Left cardiac atrium (tissue), 4 donors: ENCODE measurements around the gene NFASC. TPM values are rescaled to one million over a fixed set of nuclear protein-coding genes. Genes with fewer than 3 reads are reported as not detected.

Experiments used
- ATAC-seq, 2 donors: fragments of 200-7000 bp; cut with Tn5 transposase; one replicate each; pipeline ENCODE4 v1.9.1; 2020; ENCODE audit warnings: mild to moderate bottlenecking in 2 of 2, moderate library complexity in 2 of 2
- DNase-seq: peaks from one replicate; pipeline ENCODE4 v3.0.0-alpha.2; 2020
- intact Hi-C, 2 donors: fragments of 100-400 bp; cut with DNase I; formaldehyde crosslinking; loops; one replicate each; pipeline versions ENCODE4 v1.14.1 to v1.15.1; 2022 to 2023
- total RNA-seq, 2 donors: library from RNA; stranded (reverse); fragmentation: NEBNext Ultra II Directional; extraction: Animal tissue kit (Norgen Biotek cat#: 25700); gene quantifications; one replicate each; pipeline ENCODE4 v1.2.1, GENCODE V29; 2021
- donor health status: DM: no; HTN: yes; CAD: no.
- donor health status: DM: no; HTN: yes; CAD: no; lungs with severe emphysema.
- donor health status: DM: yes; HTN: yes; CAD: no.
- donor health status: Dilated cardiomyopathy.

Gene NFASC
- total RNA-seq, 2 donors from 2014 or later: 40.6 to 57.7 TPM

DNA sequence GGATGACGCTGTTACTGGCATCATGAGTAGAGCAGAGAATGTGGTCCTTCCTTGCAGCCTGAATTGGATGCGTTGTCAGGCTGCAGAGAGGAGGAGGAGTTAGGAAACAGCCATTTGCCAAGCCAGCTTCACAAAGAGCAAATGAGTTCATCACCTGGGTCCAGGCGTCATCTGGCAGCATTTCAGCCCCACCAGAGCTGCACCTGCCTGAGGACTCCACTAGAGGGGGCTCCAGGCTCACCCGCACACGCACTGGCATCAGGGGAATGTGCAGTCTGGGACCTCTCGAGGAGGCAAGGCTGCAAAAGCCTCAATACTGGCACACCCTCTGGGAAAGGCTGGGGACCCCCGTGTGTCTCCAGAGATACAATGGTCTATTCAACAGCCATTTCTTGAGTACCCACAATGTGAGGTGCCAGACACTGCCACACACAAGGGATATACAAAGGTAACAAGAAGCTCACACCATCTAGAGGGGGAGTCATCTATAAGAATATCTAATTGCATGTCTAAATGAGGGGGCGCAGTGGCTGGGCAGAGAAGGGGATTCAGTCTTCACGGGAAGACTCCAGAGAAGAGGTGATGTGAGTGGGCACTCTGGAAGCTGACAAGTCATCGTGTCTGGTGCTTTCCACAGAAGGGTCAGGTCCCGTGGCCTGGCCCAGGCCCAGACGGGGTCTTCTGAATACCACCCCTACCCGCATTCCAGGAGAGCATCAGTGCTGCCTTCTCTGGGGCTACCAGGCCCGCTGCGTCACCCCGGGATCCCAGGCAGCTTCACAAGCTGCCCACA, 118.8 kb downstream of the NFASC start:
- DNase-seq (peak; percentile 66), ATAC-seq (peak; percentile 81 to 85)
- intact Hi-C loops: loop anchor here (2.0 to 10.0 kb wide), 4 partner anchors 68 to 268 kb away; no protein-coding TSS in a partner anchor

GRCh38 chr1:204990059-204990664, 119.5 kb downstream of the NFASC start:
- intact Hi-C loops: no loop called here
- DNase-seq (no peak), ATAC-seq (peak in 1 of 2 donors; percentile 5)

DNA sequence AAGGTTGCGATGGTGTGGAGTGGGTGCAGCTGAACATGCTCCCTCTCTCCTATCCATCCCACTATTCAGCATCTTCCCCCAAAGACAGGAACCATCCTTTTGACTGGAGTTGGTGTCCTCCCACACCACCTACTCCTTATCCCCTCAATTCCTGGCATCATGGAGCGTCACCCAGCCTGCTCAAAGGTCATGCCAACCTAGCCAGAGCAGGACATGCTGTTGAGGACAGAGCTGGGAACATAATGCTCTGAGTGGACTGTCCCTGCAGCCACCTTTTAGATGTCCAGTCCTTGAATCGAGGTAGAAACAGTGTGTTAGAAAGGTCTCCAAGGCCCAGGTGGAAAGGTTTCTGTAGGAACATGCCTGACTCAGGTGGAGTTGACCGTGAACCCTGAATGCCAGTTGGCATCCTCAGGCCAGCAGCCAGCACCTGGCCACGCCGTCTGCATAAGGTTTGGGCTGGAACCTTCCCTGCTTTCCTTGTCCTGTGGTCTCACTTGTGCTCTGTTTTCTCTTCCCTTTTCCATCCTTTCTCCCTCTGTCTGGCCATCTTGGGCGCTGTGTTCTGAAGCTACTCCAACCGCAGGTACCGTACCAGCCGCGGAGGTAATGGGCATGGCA, 120.2 kb downstream of the NFASC start:
- no peak for DNase-seq
- ATAC-seq: no peak
- intact Hi-C loops: no loop called here

GRCh38 chr1:204991342-204991844, 120.7 kb downstream of the NFASC start:
- no peak for DNase-seq
- intact Hi-C loops: no loop called here
- no peak for ATAC-seq

DNA sequence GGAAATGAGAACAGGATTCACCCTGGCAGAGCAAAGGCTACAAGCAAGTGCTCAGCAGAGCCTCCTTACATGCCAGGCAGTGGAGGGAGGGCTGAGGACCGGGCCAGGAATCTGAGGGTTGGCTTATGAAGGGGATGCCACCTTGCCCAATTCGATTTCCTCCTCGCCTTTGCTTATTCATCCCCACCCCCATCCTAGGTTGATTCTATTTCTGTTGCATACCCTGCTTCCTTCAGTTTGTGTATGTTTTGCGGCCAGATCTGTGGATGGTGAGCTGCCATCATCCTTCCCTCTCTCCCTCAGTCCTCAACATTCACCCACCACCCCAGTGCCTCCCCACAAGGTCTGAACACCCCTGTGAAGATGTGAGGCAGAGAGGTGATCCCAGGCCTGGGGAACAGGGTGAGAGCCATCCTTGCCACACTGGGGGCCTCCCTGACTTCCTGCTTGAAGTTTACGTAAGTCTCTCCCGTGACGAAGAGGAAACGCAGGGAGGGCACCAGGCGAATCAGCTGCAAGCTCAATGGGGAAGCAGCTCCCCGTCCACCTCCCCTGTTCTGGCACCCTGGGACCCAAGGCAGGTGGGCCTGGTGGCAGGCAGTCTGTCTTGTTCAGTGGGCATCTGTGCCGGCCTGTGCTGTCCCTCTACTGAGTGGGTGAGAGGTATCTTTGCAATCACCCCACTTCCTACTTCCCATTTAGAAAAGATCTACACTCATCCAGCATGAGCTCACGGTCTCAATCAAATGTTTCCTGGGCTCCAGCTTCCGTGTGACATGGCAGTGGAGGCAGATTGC, 121.7 kb downstream of the NFASC start:
- no peak for ATAC-seq
- no peak for DNase-seq
- intact Hi-C loops: no loop called here

GRCh38 chr1:204992998-204993314, 122.3 kb downstream of the NFASC start:
- ATAC-seq: no peak
- DNase-seq: no peak
- intact Hi-C loops: no loop called here

DNA sequence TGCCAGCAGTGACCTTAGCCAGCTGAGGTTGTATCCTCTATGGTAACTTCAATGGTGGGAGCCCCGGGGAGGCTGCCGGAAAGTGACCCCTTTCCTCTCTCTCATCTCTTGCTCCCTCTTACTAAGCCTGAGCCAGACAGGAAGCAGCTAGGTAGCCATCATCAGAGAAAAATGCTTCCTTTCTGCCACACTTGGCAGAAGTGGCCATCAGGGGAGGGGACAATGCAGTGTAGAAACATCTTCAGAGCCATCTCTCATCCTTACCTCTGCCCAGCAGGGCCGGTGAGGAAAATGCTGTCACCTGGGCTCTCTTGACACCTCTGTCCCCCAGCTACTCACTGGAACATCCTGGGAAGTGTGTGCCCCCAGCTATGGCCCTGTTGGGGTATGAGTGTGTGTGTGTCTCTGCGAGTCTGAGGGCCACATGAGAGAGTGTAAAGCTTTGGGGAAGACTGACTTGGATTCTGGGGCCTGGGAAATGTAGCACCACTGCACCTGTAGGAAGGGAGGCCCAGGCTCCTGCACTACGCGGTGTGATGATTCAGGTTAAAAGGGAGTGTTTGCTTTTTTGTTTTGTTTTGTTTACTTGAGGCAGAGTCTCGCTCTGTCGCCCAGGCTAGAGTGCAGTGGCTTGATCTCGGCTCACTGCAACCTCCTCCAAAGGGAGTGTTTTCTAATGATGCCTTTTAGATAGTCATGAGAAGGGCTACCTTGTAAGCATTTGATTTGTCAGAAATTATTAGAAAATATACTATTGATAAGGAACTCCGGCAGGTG, 123.6 kb downstream of the NFASC start:
- ATAC-seq: no peak
- DNase-seq: no peak
- intact Hi-C loops: no loop called here

GRCh38 chr1:204996981-204997380, 126.3 kb downstream of the NFASC start:
- ATAC-seq (peak in 1 of 2 donors; percentile 26), DNase-seq (no peak)
- intact Hi-C loops: no loop called here

DNA sequence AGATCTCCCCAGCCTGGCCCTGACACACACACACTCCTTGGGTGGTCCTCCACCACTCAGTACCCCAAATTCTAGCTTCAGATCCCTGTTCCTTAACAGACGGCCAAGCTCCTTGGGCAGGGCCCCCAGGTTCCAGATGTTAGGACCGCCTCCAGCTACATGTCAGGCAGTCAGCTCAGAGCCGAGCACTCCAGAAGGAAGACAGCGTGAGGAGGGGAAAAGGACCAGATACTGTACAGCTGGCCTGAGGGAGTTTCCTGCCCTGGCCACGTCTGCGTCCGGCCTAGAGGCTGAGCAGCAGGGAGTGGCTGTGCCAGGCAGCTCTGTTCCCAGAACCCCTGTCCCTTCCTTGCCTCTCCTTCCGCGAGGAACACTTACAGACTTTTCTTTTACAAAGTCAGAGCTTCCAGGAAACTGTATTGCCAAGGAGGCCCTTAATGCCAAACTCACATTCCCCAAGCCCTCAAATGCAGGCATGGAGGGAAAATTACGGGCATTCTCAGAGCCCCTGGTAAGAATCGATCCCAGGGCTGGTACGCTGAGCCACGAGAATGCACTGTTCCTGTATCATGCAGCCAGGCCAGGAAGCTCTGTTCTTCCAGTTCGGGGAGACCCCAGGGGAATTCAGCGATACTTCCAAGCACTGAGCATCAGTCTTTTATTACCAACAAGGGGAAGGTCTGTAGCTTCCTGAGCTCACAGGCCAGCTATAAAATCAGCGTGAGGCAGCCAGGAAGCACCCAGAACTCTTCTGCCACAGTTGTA, 127.1 kb downstream of the NFASC start:
- ATAC-seq: peak in 1 of 2 donors; percentile 62
- peak; percentile 33 for DNase-seq
- intact Hi-C loops: no loop called here

DNA sequence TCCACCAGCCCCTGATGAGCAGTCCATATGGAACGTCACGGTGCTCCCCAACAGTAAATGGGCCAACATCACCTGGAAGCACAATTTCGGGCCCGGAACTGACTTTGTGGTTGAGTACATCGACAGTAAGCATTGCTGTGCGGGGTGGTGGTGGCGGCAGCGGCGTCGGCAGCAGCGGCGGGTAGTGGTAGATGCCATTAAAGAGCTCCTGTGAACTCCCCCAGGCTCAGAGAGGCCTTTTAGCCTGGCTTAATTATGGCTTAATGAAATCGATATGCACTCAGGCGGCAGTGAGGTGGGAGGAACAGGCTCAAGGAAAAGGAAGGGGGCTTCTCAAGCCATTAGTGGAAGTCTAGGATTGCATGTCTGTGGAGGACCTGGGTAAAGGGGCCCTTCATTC, 130.5 kb downstream of the NFASC start:
- no peak for ATAC-seq
- no peak for DNase-seq
- intact Hi-C loops: no loop called here

DNA sequence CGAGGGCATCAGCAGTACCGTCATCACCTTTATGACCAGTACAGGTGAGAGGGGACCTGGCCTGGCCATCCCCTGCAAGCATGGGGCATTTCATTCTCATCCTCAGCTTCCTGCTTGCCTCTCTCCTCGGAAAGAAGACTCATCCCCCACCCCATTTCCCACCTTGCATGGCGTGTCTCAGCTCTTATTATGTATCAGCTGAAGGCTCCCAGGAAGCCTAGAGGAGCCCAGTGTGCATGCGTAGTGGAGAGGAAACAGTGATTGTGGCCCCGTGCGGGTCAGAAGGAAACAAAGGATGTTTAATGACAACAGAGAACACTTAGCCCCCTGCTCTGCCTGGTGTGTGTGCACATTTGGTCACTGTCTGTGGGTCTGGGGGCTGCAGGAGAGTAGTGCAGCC, 132.0 kb downstream of the NFASC start:
- ATAC-seq: no peak

GRCh38 chr1:205003358-205004131, 132.9 kb downstream of the NFASC start:
- DNase-seq: no peak
- intact Hi-C loops: no loop called here
- peak in 1 of 2 donors; percentile 60 for ATAC-seq

More for the DNA sequence above, 132.0 kb downstream of the NFASC start:
- intact Hi-C loops: no loop called here
- no peak for DNase-seq

DNA sequence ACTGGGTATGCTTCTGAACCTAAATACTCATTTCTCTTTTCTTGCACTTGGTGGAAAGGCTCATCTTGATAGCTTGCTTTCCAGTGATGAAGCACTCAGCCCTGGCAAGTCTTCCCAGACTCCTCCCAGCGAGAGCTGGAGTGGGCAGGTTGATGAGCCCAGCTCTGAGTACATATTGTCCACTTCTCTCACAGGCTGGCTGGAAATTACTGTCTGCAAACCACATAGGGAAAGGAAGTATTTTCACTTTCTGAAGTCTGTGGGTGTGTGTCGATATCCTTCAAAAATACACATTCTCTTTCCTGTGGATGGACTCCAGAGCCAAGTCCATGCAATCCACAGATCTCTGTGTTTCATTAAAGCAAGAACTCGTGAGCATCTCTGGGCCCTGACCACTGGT, 133.7 kb downstream of the NFASC start:
- DNase-seq (no peak), ATAC-seq (no peak)
- intact Hi-C loops: no loop called here

DNA sequence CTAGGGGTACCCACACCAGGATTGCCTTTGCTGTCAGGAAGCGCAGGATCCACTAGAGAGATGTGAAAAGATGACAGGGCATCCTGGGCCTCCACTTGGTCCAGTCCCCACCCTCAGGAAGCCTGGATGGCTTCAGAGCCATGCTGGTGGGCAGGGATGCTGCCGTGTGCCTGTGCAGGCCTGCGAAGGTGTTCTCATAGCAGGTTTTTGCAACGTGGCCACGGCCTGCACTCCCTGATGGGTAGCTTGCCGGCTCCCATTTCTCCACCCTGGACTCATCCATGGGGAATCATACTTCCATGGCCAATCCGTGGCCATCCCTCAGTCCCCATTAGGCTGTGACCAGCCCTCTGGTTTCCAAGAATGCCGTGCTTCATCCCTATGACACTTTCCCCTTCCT, 138.2 kb downstream of the NFASC start:
- intact Hi-C loops: no loop called here
- DNase-seq (no peak), ATAC-seq (no peak)

DNA sequence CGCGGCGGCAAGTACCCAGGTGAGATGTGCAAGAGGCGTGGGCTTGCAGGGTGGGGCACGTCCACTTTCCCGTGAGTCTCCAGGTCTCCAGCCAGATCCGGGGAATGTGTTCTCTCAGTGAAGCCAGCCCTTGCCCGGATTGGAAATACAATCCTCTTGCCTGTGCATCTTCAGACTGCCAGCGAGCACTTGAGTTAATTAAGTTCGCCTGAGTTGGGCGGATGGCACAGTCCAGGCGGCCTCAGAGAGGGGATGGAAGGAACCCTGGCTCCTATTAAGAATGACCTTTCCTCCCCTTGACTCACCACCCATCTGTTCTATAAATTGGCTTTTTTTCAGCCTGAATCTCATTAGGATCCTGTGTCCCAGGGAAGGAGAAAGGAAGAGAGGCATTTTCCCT, 139.0 kb downstream of the NFASC start:
- intact Hi-C loops: no loop called here
- ATAC-seq (no peak), DNase-seq (no peak)

DNA sequence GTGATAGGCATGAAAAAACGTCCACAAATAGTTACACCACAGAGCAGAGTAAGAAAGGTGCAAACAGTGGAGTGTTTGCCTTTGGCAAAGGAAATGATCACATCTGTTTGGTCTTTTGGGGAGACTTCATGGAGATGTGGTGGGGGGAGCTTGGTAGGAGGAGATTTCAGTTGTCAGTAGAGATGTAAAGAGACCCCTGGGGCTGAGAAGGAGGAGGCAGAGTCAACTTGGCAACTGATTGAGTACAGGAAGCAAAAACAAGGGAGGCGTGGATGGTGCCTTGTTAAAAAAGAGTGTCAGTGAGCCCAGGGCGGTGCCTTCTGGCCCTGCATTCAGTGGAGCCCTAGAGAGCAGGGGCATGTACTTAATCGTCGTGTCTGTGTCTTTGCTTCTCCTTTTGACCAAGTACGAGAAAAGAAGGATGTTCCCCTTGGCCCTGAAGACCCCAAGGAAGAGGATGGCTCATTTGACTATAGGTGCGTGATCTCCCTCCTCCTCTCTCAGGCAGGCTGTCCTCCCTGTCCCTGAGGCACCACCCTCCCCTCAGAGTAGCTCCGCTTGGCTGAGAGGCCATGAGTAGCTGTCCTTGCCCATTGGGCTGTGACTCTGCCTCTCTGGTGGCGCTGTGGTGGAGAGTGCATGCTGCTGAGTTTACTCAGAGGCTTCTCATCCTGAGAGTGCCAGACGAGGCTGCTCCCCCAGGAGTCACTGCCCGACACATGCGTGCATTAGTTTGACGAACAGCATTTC, 141.9 kb downstream of the NFASC start:
- ATAC-seq (no peak), DNase-seq (no peak)
- intact Hi-C loops: no loop called here
